PFSK-1 (cell line): ENCODE measurements around the gene MPDZ.

Experiments
- POLR2AphosphoS5 ChIP-seq: IDR thresholded peaks from 2 replicates; pipeline ENCODE4 v1.6.1; 2012; ENCODE audit warnings: low read depth, mild to moderate bottlenecking, control low read depth, low read length, moderate library complexity
- REST ChIP-seq, 2 experiments: IDR thresholded peaks; 2 replicates each; pipeline versions ENCODE4 v1.6.1 to v1.8.0; 2011 to 2012; ENCODE audit warnings: low read depth in 2 of 2, low read length in 2 of 2, control low read depth in 1 of 2, inconsistent platforms in 1 of 2, mild to moderate bottlenecking in 1 of 2, moderate library complexity in 1 of 2; ENCODE audit not compliant: insufficient read depth in 1 of 2

- TF ChIP-seq POLR2AphosphoS5 (no peak), REST (IDR thresholded peaks at IDR 0.05; ENCODE audit: insufficient read depth in 1 of 2, low read depth in 2 of 2, low read length in 2 of 2) (no peak)
Observed at GRCh38 chr9:13282998-13283397, 3.5 kb upstream of the MPDZ start.
